H1 (cell line): ENCODE measurements around the gene PRRG1. TPM values are rescaled to one million over a fixed set of nuclear protein-coding genes. Genes with fewer than 3 reads are reported as not detected.

Experiments used
- polyA plus RNA-seq, 7 experiments: library from polyadenylated mRNA; depleted of rRNA in 3 of 7; stranded (reverse) in 5 of 7; unstranded in 2 of 7; fragments of >200 nt in 5 of 7; fragments of 200-250 nt in 2 of 7; gene quantifications; 1 replicate in 5 of 7; 2 replicates in 1 of 7; 4 replicates in 1 of 7; pipeline versions ENCODE4 v1.2.1 to v1.2.3, GENCODE V29; 2011 to 2013; ENCODE audit warnings: missing spikeins in 2 of 7, mixed read lengths in 2 of 7
- total RNA-seq: library from RNA; stranded (reverse); fragmentation: NEBNext Ultra II Directional; extraction: Animal tissue kit (Norgen Biotek cat#: 25700); gene quantifications from 2 replicates; pipeline ENCODE4 v1.2.1, GENCODE V29; 2021
- TF ChIP-seq, protein P1 (sequence below): fragments of 300-600 bp; sonication (generic); IDR thresholded peaks from 2 replicates; pipeline ENCODE4 v1.7.1; 2012; ENCODE audit warnings: low read length, moderate library complexity, mild to moderate bottlenecking, inconsistent platforms; ENCODE audit not compliant: insufficient replicate concordance

PRRG1 gene
- total and polyA plus RNA-seq, 2 of the 8 experiments (the other 6 are each of a cell fraction or from before 2014, with no cell fraction given): 10.2 to 10.5 TPM

DNA sequence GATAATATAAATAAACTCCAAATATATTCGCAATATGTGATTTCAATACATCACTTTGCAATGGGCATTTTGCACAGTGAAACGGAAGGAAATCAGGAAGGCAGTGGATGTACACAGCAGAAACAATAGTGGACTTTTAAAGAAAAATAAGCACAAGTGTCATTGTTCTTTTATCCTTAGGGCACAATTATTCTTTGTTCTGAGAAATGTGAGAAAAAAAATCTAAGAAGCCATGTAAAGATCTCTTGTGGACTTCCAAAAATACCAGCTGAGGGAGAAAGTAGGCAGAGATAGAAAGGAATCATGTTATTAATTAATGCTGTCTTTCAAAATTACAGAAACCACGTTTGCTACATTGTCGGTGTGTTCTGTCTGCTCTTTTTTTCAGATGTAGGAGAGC is 17.6 kb upstream of the PRRG1 start (continued):
- TF ChIP-seq, protein P1, sequence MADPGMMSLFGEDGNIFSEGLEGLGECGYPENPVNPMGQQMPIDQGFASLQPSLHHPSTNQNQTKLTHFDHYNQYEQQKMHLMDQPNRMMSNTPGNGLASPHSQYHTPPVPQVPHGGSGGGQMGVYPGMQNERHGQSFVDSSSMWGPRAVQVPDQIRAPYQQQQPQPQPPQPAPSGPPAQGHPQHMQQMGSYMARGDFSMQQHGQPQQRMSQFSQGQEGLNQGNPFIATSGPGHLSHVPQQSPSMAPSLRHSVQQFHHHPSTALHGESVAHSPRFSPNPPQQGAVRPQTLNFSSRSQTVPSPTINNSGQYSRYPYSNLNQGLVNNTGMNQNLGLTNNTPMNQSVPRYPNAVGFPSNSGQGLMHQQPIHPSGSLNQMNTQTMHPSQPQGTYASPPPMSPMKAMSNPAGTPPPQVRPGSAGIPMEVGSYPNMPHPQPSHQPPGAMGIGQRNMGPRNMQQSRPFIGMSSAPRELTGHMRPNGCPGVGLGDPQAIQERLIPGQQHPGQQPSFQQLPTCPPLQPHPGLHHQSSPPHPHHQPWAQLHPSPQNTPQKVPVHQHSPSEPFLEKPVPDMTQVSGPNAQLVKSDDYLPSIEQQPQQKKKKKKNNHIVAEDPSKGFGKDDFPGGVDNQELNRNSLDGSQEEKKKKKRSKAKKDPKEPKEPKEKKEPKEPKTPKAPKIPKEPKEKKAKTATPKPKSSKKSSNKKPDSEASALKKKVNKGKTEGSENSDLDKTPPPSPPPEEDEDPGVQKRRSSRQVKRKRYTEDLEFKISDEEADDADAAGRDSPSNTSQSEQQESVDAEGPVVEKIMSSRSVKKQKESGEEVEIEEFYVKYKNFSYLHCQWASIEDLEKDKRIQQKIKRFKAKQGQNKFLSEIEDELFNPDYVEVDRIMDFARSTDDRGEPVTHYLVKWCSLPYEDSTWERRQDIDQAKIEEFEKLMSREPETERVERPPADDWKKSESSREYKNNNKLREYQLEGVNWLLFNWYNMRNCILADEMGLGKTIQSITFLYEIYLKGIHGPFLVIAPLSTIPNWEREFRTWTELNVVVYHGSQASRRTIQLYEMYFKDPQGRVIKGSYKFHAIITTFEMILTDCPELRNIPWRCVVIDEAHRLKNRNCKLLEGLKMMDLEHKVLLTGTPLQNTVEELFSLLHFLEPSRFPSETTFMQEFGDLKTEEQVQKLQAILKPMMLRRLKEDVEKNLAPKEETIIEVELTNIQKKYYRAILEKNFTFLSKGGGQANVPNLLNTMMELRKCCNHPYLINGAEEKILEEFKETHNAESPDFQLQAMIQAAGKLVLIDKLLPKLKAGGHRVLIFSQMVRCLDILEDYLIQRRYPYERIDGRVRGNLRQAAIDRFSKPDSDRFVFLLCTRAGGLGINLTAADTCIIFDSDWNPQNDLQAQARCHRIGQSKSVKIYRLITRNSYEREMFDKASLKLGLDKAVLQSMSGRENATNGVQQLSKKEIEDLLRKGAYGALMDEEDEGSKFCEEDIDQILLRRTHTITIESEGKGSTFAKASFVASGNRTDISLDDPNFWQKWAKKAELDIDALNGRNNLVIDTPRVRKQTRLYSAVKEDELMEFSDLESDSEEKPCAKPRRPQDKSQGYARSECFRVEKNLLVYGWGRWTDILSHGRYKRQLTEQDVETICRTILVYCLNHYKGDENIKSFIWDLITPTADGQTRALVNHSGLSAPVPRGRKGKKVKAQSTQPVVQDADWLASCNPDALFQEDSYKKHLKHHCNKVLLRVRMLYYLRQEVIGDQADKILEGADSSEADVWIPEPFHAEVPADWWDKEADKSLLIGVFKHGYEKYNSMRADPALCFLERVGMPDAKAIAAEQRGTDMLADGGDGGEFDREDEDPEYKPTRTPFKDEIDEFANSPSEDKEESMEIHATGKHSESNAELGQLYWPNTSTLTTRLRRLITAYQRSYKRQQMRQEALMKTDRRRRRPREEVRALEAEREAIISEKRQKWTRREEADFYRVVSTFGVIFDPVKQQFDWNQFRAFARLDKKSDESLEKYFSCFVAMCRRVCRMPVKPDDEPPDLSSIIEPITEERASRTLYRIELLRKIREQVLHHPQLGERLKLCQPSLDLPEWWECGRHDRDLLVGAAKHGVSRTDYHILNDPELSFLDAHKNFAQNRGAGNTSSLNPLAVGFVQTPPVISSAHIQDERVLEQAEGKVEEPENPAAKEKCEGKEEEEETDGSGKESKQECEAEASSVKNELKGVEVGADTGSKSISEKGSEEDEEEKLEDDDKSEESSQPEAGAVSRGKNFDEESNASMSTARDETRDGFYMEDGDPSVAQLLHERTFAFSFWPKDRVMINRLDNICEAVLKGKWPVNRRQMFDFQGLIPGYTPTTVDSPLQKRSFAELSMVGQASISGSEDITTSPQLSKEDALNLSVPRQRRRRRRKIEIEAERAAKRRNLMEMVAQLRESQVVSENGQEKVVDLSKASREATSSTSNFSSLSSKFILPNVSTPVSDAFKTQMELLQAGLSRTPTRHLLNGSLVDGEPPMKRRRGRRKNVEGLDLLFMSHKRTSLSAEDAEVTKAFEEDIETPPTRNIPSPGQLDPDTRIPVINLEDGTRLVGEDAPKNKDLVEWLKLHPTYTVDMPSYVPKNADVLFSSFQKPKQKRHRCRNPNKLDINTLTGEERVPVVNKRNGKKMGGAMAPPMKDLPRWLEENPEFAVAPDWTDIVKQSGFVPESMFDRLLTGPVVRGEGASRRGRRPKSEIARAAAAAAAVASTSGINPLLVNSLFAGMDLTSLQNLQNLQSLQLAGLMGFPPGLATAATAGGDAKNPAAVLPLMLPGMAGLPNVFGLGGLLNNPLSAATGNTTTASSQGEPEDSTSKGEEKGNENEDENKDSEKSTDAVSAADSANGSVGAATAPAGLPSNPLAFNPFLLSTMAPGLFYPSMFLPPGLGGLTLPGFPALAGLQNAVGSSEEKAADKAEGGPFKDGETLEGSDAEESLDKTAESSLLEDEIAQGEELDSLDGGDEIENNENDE: no peak
- TF ChIP-seq, all 59 proteins: peak for 0
